HG02852 (cell line): ENCODE results near the gene SLU7.

Source experiments
- ATAC-seq: cut with Tn5 transposase; IDR thresholded peaks from one replicate; pipeline ENCODE4 v1.9.1; 2021; ENCODE audit warnings: mild to moderate bottlenecking, moderate library complexity; ENCODE audit not compliant: unreplicated experiment

The SLU7 gene

DNA sequence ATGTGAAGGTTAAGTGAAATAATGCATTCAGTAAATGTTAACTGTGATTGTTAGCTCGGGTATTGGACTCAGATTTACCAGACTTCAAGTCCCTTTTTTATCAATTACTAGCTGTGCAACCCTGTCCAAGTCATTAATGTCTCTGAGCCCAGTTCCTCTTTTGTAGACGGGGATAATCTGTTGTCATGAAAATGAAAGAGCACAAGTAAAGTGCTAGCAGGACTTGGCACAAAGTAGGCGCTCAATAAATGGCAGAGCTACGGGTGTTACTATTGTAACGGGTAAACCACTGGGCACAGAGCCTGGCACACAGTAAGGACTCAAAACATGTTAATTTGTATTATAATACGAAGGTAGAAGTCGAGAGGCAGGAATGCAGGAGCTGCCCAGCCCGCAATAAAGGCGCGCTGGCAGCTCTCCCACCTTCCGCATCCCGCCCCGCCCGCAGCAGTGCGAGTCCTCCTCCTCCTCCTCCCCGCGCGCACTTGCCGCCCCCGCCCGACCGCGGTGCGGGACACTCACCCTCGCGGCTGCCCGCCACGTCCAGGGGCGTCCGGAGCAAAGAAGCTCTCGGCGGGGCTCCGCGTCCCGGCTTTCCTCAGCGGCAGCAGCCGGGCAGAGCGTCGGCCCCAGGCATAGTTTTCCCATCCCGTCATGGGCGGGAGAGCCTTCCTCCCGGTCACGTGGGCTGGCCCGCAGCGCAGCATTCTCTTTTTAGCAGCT lies 48.7 kb downstream of the SLU7 start, which contains the start of gene C1QTNF2:
C1QTNF2 (minus strand) TSS at position 637 of the 723 bp plus-strand sequence. CDS start 15,615 bp downstream, outside the sequence.
- ATAC-seq = no peak

DNA sequence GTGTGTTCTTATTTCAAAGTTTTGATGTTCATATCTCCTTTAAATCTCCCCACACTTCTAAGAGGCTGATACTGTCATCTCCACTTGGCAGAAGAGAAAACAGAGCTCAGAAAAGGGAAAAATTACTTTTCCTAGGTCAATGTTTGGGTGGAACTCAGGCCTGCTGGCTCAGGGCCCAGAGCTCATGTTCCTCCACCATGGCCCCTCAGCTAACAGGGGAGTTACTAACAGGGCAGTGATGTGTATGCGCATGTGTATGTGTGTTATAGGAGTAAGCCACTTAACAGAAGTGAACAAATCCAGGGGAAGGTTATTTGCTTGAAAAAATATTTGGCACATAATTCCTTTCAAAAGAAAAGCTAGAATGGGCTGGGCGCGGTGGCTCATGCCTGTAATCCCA lies 51.0 kb downstream of the SLU7 start:
- ATAC-seq = no peak

GRCh38 chr5:160367261-160367660 lies 51.6 kb downstream of the SLU7 start:
- ATAC-seq = no peak

GRCh38 chr5:160366230-160366629 lies 52.7 kb downstream of the SLU7 start:
- ATAC-seq = no peak

GRCh38 chr5:160363660-160364395 lies 55.1 kb downstream of the SLU7 start:
- ATAC-seq = no peak

- ATAC-seq = no peak
These were observed 55.7 kb downstream of the SLU7 start for GRCh38 chr5:160363211-160363610.

GRCh38 chr5:160361624-160362228 lies 57.2 kb downstream of the SLU7 start:
- ATAC-seq = no peak

DNA sequence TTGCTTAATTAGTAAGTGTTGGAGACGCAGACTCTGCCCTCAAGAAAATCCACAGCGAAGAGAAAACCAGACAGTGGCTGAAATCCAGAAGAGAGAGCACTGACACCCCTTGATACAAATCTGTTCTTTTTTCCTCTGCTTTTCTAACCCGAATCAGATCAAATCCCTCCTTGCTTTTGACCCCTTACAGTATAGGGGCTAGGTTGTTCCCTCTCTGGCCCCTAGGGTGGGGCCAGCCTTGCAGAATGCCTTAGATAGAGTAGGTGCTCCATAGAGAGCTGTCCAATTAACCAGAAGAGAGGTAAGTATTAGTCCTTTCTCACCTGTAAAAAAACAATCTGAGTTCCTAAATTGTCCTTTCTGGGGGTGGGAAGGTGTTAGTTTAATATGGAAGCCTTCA lies 58.6 kb downstream of the SLU7 start:
- ATAC-seq = no peak

- ATAC-seq = no peak
These were observed 59.1 kb downstream of the SLU7 start for GRCh38 chr5:160359816-160360215.

DNA sequence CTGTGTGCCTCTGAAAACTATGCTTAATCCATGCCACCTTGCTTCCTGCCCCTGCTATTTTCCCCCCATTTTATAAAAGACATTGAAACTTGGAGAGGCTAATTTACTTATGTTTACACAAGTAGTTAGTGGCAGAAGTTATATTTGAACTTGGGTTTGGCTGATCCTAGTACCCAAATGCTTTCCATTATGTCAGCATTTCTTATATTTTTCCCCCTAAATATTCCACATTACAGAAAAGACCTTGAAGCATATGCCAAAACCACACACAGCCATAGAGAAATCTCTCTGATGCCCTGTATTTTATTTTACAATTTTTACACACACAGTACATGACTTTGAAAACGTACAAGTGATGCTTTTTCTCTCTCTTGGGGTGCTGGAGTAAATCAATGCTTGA lies 59.6 kb downstream of the SLU7 start:
- no peak for ATAC-seq

DNA sequence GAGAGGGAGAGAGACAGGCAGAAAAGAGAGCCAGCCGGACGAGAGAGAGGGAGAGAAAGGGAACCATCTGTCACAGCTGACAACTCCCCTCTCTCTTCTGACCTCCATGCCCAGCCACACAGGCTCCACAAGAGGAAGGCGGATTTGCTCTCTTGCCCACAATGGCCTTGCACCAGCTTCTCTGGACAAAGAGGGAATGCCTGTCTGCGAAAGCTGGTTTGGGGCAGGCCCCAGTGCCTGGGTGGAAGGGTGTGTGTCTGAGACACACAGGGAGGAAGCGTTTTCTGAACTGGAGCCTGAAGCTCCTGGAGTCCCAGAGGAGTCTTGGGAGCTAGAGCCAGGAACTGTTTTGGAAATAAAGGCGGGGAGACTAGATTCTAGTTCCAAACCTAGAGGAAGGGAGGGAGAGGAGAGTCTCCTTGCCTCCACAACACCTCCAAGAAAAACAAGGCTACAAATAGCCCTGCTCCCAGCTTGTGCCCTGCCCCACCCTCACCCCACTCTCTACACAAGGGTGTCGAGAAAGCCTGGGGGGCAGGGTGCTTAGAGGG lies 60.9 kb downstream of the SLU7 start:
- ATAC-seq = no peak

DNA sequence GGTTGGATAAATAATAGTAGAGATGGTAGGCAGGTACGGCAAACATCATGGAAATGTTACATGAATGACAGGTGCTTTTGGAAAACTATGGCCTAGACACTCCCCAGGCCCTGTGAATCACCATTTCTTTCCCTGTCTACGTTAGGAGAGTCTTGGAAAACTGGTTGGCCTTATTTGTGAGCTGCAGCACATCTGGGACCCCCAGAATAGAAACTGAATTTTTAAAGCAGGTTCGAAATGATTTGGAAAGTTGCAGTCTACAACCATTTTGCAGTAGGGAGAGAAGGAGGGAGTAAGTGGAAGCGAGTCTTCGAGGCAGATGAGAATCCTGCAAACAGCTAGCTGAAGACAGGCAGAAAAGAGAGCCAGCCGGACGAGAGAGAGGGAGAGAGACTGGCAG lies 61.5 kb downstream of the SLU7 start:
- no peak for ATAC-seq

GRCh38 chr5:160356550-160357347 lies 62.1 kb downstream of the SLU7 start:
- no peak for ATAC-seq

GRCh38 chr5:160354666-160355065 lies 64.2 kb downstream of the SLU7 start:
- no peak for ATAC-seq

DNA sequence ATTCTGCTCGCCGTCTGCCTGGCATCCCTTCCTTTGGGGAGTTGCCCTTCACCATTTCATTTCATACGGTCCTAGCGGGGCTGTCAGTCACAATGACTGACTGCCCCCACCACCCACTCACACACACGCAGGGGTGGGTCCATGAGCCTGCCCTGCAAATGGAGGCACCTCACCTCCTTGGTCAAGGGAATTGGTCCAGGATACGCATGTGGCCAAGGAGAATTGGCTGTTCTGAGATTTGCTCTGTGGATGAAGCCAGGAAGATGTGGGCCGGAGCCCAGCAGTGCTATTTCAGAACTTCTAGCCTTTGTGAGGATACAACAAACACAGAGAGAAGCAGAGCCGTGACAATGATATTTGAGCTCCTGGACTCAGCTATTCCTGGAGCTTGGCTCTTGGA lies 65.5 kb downstream of the SLU7 start:
- no peak for ATAC-seq

DNA sequence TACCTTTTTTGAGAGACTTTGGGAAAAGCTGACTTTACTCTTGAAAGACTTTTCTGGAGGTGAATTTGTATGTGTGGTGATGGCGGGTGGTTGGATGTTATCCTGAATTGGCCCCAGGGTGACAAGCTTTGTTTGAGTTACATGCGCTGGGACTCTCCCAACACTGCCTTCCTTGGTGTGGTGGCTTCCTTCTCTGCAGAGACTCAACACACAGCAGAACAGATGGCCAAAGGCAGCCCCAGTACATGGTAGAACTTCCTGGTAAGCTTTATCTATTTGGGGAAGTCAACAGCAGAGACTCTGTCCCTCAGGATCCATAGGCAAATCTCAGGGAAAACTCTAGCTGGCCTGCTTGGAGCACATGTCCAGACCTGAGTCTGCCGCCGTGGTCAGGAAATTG lies 66.6 kb downstream of the SLU7 start:
- ATAC-seq = no peak
